Lung (tissue), 12 donors: ENCODE results near the gene CCN6. TPM values are rescaled to one million over a fixed set of nuclear protein-coding genes. Genes with fewer than 3 reads are reported as not detected.
A peak's percentile ranks its signal among the peaks of the same experiment; 100 is the strongest.

Experiments
- ATAC-seq: fragments of 200-7000 bp; cut with Tn5 transposase; one replicate; pipeline ENCODE4 v1.9.1; 2020; ENCODE audit warnings: moderate number of reproducible peaks; ENCODE audit not compliant: insufficient read depth, low FRiP score
- DNase-seq, 3 donors: peaks; one replicate each; pipeline ENCODE4 v3.0.0-alpha.2; 2013 to 2017
- H3K27ac ChIP-seq, 2 donors: one replicate each; pipeline ENCODE4 v1.5.1; 2013; ENCODE audit warnings: mild to moderate bottlenecking in 2 of 2, moderate library complexity in 2 of 2, control low read depth in 1 of 2, inconsistent platforms in 1 of 2, low read depth in 1 of 2, low read length in 1 of 2
- H3K27me3 ChIP-seq, 3 donors: one replicate each; pipeline ENCODE4 v1.5.1; 2013; ENCODE audit warnings: low read length in 2 of 3; ENCODE audit not compliant: control insufficient read depth in 3 of 3, insufficient read depth in 3 of 3
- H3K36me3 ChIP-seq, 4 donors: one replicate each; pipeline ENCODE4 v1.5.1; 2013; ENCODE audit warnings: low read length in 4 of 4, mild to moderate bottlenecking in 1 of 4, moderate library complexity in 1 of 4; ENCODE audit not compliant: control insufficient read depth in 4 of 4, insufficient read depth in 4 of 4
- H3K4me1 ChIP-seq, 5 donors: one replicate each; pipeline ENCODE4 v1.5.1; 2013; ENCODE audit warnings: low read length in 5 of 5, mild to moderate bottlenecking in 2 of 5, moderate library complexity in 1 of 5; ENCODE audit not compliant: control insufficient read depth in 5 of 5, insufficient read depth in 5 of 5
- H3K4me3 ChIP-seq: one replicate; pipeline ENCODE4 v1.5.1; 2013; ENCODE audit warnings: mild to moderate bottlenecking, control low read depth, moderate library complexity
- H3K9ac ChIP-seq, 2 donors: one replicate each; pipeline ENCODE4 v1.5.1; 2013; ENCODE audit warnings: low read length in 2 of 2, control low read depth in 1 of 2; ENCODE audit not compliant: insufficient read depth in 1 of 2
- H3K9me3 ChIP-seq, 4 donors: one replicate each; pipeline ENCODE4 v1.5.1; 2013; ENCODE audit warnings: low read length in 3 of 4, mild to moderate bottlenecking in 1 of 4, moderate library complexity in 1 of 4; ENCODE audit not compliant: control insufficient read depth in 4 of 4, insufficient read depth in 3 of 4
- CTCF ChIP-seq: IDR thresholded peaks from 2 replicates; pipeline ENCODE4 v1.5.1; 2012; ENCODE audit warnings: mild to moderate bottlenecking; ENCODE audit errors: control extremely low read depth, extremely low read depth
- WGBS, 2 donors: extraction: QIAGEN DNeasy Blood & Tissue Kit; methylation state at CpG; one replicate each; pipeline ENCODE4 v1.1.7; 2013; 5-methylcytosine and 5-hydroxymethylcytosine counted together
- polyA plus RNA-seq, 2 donors: library from polyadenylated mRNA; stranded (reverse); fragments of 200-250 nt; gene quantifications; one replicate each; pipeline ENCODE4 v1.2.1, GENCODE V29; 2013
- total RNA-seq, 2 donors: library from RNA; depleted of rRNA in 1 of 2; stranded (reverse); fragments of >200 nt in 1 of 2; gene quantifications; one replicate each; pipeline ENCODE4 v1.2.1, GENCODE V29; 2014 to 2021
- donor health status: control.
- donor health status: control.
- donor health status: Bipolar disorder and iron deficiency.
- donor health status: healthy.
- donor health status: DM: yes; HTN: yes; CAD: no.

CCN6 gene
- total and polyA plus RNA-seq, 4 donors: not detected

DNA sequence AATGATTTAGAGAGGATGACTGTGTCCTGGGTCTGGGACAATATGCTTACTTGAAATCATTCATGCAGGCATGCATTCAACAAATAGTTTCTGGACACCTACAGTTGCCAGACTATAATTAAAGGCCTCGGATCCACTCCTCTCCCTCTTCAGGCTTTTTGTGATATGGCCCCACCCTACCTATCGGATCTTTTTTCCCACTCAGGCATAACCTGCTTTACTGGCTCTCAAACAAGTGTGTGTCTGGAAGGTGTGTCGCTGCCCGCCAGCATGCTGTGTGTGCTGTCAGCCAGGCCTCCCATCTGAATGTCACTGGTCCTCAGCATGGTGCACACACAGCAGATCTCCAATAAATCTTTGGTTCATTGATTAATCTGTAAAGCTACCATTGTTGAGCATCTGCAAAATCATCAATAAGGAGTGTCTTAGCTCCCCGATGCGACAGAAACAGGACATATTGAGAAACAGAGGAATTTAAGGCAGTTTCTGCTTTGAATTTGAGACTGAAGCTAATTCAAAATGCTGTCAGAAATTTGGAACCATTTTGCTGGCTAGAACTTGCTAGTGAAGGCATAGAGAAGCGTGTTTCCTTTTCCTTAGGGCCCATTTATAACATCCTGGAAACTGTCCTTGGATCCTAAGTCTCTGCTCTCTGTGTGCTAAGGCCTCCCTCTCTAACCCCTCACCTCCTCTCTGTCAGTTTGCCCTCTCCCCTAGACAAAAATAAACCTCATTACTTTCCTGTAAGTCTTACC, 23.5 kb upstream of the CCN6 start:
- no peak for ATAC-seq
- no peak overlapping the region for H3K27ac ChIP-seq
- WGBS, 2 donors: 65 to 83% methylated on average over 7 of the region's 7 CpGs

GRCh38 chr6:112030961-112031660, 22.8 kb upstream of the CCN6 start:
- no peak for TF ChIP-seq CTCF
- Histone ChIP-seq H3K9me3 (no peaks in the 10 kb centered on the region), H3K36me3 (no peaks in the 10 kb centered on the region), H3K27me3 (no peaks in the 10 kb centered on the region), H3K9ac (no peak overlapping the region), H3K27ac (no peak overlapping the region), H3K4me3 (no peak overlapping the region), H3K4me1 (peaks cover 0 to 3% (median 0%) of the 10 kb centered on the region in 5 donors)
- ATAC-seq: no peak
- peak in 2 of 3 donors; percentile 35 to 54 for DNase-seq
- 57 to 76% methylated on average over 3 of the region's 3 CpGs for WGBS, 2 donors

More for the DNA sequence above, 23.5 kb upstream of the CCN6 start:
- Histone ChIP-seq H3K9me3 (no peaks in the 10 kb centered on the region), H3K9ac (no peak overlapping the region), H3K4me3 (no peak overlapping the region), H3K4me1 (peaks cover 0 to 3% (median 0%) of the 10 kb centered on the region in 5 donors), H3K36me3 (no peaks in the 10 kb centered on the region), H3K27me3 (no peaks in the 10 kb centered on the region)
- no peak for TF ChIP-seq CTCF
- peak in 1 of 3 donors; percentile 44 for DNase-seq

- 93 to 95% methylated on average over 6 of the region's 6 CpGs for WGBS, 2 donors
- Histone ChIP-seq H3K27me3 (no peaks in the 10 kb centered on the region), H3K27ac (no peak overlapping the region), H3K36me3 (no peaks in the 10 kb centered on the region), H3K9me3 (no peaks in the 10 kb centered on the region), H3K4me3 (no peak overlapping the region), H3K4me1 (peaks cover 0 to 3% (median 0%) of the 10 kb centered on the region in 5 donors), H3K9ac (no peak overlapping the region)
- no peak for DNase-seq
- TF ChIP-seq CTCF: no peak
- no peak for ATAC-seq
Observed at GRCh38 chr6:112031960-112032359, 21.9 kb upstream of the CCN6 start.
